Left colon (tissue), 2 donors: ENCODE results near the gene FGD2. TPM values are rescaled to one million over a fixed set of nuclear protein-coding genes. Genes with fewer than 3 reads are reported as not detected.
"Not testable (repeated sequence)": the region's sequence is repeated elsewhere in the genome, so short reads cannot be mapped to it uniquely, and the experiment has no call there.

Experiments
- ATAC-seq: fragments of 200-7000 bp; cut with Tn5 transposase; one replicate; pipeline ENCODE4 v1.9.1; 2020; ENCODE audit warnings: mild to moderate bottlenecking, moderate library complexity
- DNase-seq, 2 donors: peaks; one replicate each; pipeline ENCODE4 v3.0.0-alpha.2; 2020
- intact Hi-C, 2 donors: fragments of 100-400 bp; cut with DNase I in 1 of 2; cut with micrococcal nuclease in 1 of 2; formaldehyde crosslinking; loops; one replicate each; pipeline versions ENCODE4 v1.11.2 to v1.14.0; 2022; cut with DNase I, micrococcal nuclease
- total RNA-seq, 2 donors: library from RNA; stranded (reverse); fragmentation: NEBNext Ultra II Directional; extraction: Animal tissue kit (Norgen Biotek cat#: 25700); gene quantifications; one replicate each; pipeline ENCODE4 v1.2.1, GENCODE V29; 2021
- donor health status: DM: no; HTN: no; CAD: no.
- donor health status: DM: yes; HTN: yes; CAD: no.

Gene FGD2
- total RNA-seq, 2 donors from 2014 or later = 5.1 to 13.5 TPM

- intact Hi-C loops = loop anchor here (10.0 kb wide), 2 partner anchors 180 to 190 kb away; no protein-coding TSS in a partner anchor
- ATAC-seq (no peak), DNase-seq (no peak)
Measured at GRCh38 chr6:37024656-37025337, 19.3 kb downstream of the FGD2 start.

GRCh38 chr6:37025621-37026466 is 20.4 kb downstream of the FGD2 start:
- DNase-seq (no peak), ATAC-seq (no peak)
- intact Hi-C loops = loop anchor here (10.0 kb wide), 2 partner anchors 179 to 189 kb away; no protein-coding TSS in a partner anchor

GRCh38 chr6:37027036-37027720 is 21.7 kb downstream of the FGD2 start:
- no peak for DNase-seq
- ATAC-seq = no peak
- intact Hi-C loops = loop anchor here (10.0 kb wide), 2 partner anchors 178 to 188 kb away; no protein-coding TSS in a partner anchor

DNA sequence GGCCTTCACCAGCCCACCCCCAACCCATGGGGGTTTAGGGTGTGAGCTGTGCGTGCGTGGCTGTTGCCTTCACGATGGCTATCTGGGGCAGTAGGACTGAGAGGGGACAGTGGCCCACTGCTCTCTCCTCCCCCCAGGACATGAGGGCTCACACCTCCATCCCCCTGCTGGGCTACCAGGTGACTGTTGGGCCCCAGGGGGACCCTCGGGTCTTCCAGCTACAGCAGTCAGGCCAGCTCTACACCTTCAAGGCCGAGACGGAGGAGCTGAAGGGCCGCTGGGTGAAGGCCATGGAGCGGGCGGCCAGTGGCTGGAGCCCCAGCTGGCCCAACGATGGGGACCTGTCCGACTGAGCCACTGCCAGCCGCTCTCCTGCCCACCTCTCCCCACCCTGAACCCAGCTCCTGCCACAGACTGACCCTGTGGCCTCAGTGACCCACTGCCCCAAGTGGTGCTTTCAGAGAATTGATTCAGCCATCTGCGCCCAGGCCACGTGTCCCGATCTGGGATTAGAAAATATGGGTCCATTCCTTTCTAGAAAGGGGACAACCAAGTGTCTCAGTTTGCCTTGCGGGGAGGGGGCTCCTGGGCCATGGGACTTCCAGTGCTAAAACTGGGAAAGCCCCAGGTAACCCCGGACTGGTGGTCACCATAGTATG is 22.5 kb downstream of the FGD2 start:
- DNase-seq = no peak
- intact Hi-C loops = loop anchor here (10.0 kb wide), 2 partner anchors 177 to 187 kb away; no protein-coding TSS in a partner anchor

DNA sequence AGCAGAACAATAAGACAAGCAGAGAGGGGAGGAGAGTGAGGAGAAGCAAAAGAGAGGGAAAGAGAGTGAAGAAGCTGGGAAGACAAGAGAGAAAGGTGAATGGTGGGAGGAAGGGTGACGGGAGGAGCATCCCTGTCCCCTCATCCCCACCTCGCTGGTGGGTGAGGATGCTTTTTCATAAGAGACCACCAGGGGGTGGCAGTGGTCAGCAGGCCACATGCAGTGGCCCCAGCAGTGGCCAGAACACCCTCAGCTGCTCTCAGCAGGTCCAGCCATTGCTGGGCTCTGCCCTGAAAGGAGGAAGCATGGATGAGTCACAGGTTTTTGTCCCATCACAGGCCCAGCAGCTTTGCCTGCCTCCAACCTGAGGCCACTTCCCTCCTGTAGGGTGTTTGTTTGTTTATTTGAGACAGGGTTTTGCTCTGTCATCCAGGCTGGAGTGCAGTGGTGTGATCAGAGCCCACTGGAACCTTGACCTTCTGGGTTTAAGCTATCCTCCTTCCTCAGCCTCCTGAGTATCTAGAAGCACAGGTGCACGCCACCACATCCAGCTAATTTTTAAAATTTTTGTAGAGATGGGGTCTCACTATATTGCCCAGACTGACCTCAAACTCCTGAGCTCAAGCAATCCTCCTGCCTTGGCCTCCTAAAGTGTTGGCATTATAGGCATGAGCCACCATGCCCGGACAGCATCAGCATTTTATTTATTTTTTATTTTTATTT is 24.0 kb downstream of the FGD2 start:
- ATAC-seq (peak; percentile 84), DNase-seq (peak in 1 of 2 donors; percentile 72)
- intact Hi-C loops = loop anchor here (10.0 kb wide), 2 partner anchors 175 to 185 kb away; no protein-coding TSS in a partner anchor

More for the DNA sequence above, 22.5 kb downstream of the FGD2 start:
- no peak for ATAC-seq

GRCh38 chr6:37030599-37030998 is 25.1 kb downstream of the FGD2 start:
- ATAC-seq (no peak), DNase-seq (no peak)
- intact Hi-C loops = no loop called here

GRCh38 chr6:37032239-37032638 is 26.8 kb downstream of the FGD2 start:
- no peak for DNase-seq
- intact Hi-C loops = no loop called here
- ATAC-seq = no peak

DNA sequence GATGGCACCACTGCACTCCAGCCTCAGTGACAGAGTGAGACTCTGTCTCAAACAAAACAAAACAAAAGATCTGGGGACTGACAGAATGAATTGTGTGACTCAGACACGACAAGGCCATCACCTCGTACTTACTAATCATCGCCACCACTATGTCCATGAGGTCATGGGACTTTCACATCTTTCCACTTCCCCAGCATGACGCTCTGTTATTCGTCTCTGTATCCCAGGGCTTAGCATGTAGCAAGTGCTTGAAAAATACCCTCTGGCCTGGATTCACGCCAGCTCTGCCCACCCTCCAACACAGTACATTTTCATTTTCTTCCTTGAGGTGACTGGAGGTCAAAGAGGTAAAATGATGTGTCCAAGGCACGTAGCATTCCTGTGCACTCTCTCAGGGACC is 27.8 kb downstream of the FGD2 start:
- intact Hi-C loops = no loop called here
- DNase-seq (no peak), ATAC-seq (peak; percentile 18)

DNA sequence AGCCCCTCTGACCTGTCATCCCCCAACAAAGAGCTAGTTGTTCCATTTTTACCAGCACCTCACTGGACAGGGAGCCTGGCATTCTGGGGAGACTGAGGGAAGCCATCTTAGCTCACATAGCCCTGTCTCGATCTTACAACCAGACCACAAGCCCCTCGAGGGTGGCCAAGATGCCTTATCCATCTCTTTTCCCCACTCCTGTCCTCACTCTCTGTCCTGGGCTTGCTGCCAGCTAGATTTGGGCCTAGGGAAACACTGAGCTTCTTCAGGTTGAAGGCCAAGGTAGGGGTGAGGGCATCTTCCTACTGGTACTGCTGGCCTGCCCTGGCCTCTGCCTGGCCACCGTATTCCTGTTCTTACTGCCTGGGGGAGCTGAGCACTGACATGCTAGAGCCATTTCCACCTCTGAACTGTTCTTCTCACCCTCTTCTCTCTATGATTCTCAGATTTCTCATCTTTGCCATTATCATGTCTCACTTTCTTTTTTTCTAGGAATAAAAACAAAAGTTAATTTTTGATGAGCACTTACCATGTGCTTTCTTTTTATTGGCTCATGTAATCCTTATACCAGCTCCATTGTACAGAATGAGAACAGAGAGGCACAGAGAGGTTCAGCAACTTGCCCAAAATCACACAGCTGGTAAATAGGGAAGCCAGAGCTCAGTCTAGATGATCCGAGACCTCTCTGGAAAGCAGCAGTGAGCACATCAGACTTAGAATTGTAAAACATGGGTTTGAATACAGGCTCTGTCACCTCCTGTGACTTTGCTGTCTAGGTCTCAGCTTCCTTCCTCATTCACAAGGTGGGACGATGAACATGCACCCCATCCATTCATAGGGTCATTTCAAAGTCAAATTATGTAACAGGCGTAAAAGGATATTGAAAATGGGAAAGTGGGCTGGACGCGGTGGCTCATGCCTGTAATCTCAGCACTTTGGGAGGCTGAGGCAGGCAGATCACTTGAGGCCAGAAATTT is 28.7 kb downstream of the FGD2 start:
- ATAC-seq (no peak), DNase-seq (no peak)
- intact Hi-C loops = no loop called here

DNA sequence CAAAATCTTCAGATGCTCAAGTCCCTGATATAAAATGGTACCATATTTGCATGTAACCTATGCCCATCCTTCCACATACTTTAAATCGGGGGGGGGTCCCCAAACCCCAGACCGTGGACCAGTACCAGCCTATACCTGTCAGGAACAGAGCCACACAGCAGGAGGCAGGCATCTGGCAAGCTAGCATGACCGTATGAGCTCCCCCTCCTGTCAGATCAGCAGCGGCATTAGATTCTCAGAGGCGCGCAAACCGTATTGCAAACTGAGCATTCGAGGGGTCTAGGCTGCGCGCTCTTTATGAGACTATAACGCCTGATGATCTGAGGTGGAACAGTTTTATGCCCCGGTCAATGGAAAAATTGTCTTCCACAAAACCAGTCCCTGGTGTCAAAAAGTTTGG is 30.7 kb downstream of the FGD2 start:
- DNase-seq (no peak), ATAC-seq (no peak)
- intact Hi-C loops = no loop called here

DNA sequence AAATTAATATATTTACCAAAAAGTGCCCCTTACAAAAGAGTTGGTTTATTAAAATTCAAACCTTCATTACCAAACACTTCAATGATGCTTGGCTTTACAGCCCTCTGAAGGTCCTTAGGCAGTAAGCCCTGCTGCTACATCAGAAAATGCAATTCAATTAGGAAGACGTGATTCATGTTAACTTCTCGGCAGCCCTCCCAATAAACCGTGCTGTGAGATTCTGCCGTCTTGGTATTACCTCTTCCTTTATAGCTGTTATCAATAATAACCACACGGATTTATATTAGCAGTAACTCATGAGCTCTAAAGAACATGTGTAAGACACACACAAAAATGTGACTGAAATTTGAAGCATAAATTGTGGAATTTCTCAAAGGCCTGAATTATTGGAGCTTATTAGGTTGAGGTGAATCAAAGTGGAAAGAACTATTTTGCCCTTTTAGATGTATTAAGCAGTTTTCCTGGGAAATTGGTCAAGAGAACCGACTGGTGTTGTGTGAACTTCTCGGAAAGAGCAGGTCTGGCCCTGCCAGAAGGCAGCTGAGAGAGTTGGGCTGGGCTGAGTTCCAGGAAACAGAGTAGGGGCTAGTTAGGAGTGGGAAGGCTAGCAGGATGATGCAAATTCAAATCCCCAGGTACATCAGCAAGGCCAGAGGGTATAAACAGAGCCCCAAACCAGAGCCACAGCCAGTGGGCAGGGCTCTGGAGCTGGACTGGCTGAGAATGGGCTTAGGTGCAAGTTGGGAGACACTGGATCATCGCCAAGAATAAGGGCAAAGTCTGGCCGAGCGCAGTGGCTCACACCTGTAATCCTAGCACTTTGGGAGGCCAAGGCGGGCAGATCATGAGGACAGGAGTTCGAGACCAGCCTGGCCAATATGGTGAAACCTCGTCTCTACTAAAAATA is 33.1 kb downstream of the FGD2 start:
- DNase-seq = no peak
- ATAC-seq = peak; percentile 52
- intact Hi-C loops = no loop called here

GRCh38 chr6:37039958-37040357 is 34.5 kb downstream of the FGD2 start:
- DNase-seq = no peak
- intact Hi-C loops = no loop called here
- no peak for ATAC-seq

DNA sequence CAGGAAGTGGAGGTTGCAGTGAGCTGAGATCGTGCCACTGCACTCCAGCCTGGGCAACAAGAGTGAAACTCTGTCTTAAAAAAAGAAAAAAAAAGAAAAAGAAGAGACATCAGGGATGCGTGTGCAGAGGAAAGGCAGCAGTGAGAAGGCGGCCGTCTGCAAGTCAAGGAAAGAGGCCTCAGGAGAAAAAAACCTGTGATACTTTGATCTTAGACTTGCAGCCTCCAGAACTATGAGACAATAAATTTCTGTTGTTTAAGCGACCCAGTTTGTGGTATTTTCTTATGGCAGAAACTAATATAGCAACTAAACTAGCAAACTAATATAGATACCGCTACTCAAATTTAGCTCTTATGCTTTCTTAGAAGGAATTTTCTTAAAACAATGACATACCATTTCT is 36.1 kb downstream of the FGD2 start:
- intact Hi-C loops = no loop called here
- DNase-seq = no peak
- ATAC-seq = no peak

DNA sequence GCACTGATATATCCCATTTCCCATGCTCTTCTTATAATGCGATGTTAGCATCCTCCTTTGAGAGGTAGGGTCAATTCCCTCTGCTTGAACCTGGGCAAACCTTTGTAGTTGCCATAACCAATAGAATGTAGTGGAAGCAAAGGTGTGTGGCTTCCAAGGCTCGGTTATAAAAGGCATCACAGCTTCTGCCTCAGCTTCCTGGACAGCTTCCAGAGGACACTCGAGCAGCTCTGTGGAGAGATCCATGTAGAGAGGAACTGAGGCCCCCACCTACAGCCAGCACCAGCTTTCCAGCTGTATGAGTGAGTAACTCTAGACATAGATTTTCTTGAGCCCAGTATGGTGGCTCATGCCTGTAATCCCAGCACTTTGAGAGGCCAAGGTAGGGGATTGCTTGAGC is 36.7 kb downstream of the FGD2 start:
- DNase-seq (no peak), ATAC-seq (no peak)
- intact Hi-C loops = no loop called here

- ATAC-seq, DNase-seq, intact Hi-C loops: not testable (repeated sequence)
Measured at GRCh38 chr6:37043091-37043490, 37.6 kb downstream of the FGD2 start.

DNA sequence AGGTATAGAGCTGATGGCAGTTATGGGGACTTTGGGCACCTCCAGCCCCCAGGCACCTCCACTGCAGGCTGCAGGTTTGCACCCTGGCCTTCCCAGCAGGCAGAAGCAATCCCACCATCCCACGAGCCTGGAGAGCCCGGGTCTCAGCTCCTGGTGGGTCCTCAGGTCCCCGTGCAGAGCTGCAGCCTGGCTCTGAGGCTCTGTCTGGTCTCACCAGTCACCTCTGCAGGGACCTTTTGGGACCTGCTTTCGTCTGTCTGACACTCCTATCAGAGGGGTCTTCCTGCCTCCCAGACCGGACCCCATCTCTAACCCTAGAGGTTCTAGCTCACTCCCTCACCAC is 41.9 kb downstream of the FGD2 start:
- ATAC-seq (no peak), DNase-seq (no peak)
- intact Hi-C loops = loop anchor here in 1 of 2 donors (5.0 kb wide), 1 partner anchor 125 kb away; the partner anchor contains the start of gene PIM1
